GM12878 (cell line): ENCODE data around the gene MBLAC2. TPM values are rescaled to one million over a fixed set of nuclear protein-coding genes. Genes with fewer than 3 reads are reported as not detected.

Source experiments
- ASH2L ChIP-seq: fragments of 300-600, 200-600 bp; sonication (generic); IDR thresholded peaks from 2 replicates; pipeline ENCODE4 v1.6.1; 2017; ENCODE audit warnings: low read depth, mild to moderate bottlenecking, borderline replicate concordance
- ATF7 ChIP-seq: fragments of 450-650 bp; IDR thresholded peaks from 2 replicates; pipeline ENCODE4 v1.6.1; 2016; ENCODE audit warnings: low read depth, mild to moderate bottlenecking
- CBX3 ChIP-seq: fragments of 200-600 bp; sonication (generic); IDR thresholded peaks from 2 replicates; pipeline ENCODE4 v1.6.1; 2016; ENCODE audit warnings: low read depth, borderline replicate concordance
- CREB1 ChIP-seq: IDR thresholded peaks from 2 replicates; pipeline ENCODE4 v1.6.1; 2012; ENCODE audit warnings: low read depth, mild to moderate bottlenecking, inconsistent platforms
- EGR1 ChIP-seq, 2 experiments: IDR thresholded peaks; 1 replicate in 1 of 2; 2 replicates in 1 of 2; pipeline ENCODE4 v1.6.1; 2011 to 2012; ENCODE audit warnings: low read depth in 2 of 2, low read length in 2 of 2, borderline replicate concordance in 1 of 2, mild to moderate bottlenecking in 1 of 2, moderate library complexity in 1 of 2
- ETV6 ChIP-seq, 2 experiments: fragments of 450-650 bp in 1 of 2; IDR thresholded peaks in 1 of 2; conservative IDR thresholded peaks in 1 of 2; 2 replicates each; pipeline ENCODE4 v1.6.1; 2014; ENCODE audit warnings: antibody characterized with exemption in 1 of 2, borderline replicate concordance in 1 of 2, low read depth in 1 of 2, mild to moderate bottlenecking in 1 of 2, moderate library complexity in 1 of 2
- EZH2 ChIP-seq: IDR thresholded peaks from 2 replicates; pipeline ENCODE4 v1.6.1; 2012; ENCODE audit warnings: low read depth, mild to moderate bottlenecking, control low read depth, inconsistent platforms, low read length, borderline replicate concordance; ENCODE audit not compliant: control insufficient read depth
- GABPA ChIP-seq: IDR thresholded peaks from 2 replicates; pipeline ENCODE4 v1.6.1; 2014; ENCODE audit warnings: antibody characterized with exemption, low read depth, mild to moderate bottlenecking, inconsistent platforms
- GATAD2B ChIP-seq: fragments of 450-650 bp; conservative IDR thresholded peaks from 2 replicates; pipeline ENCODE4 v1.6.1; 2017; ENCODE audit warnings: low read depth, mild to moderate bottlenecking, moderate library complexity
- JUNB ChIP-seq: IDR thresholded peaks from 2 replicates; pipeline ENCODE4 v1.6.1; 2016; ENCODE audit warnings: antibody characterized with exemption, mild to moderate bottlenecking
- LARP7 ChIP-seq: fragments of 450-650 bp; IDR thresholded peaks from 2 replicates; pipeline ENCODE4 v1.6.1; 2017; ENCODE audit warnings: mild to moderate bottlenecking
- MTA3 ChIP-seq: IDR thresholded peaks from 2 replicates; pipeline ENCODE4 v1.6.1; 2012; ENCODE audit warnings: low read length, inconsistent platforms, borderline replicate concordance
- NBN ChIP-seq: fragments of 450-650 bp; IDR thresholded peaks from 2 replicates; pipeline ENCODE4 v1.6.1; 2016
- NFIC ChIP-seq: IDR thresholded peaks from 2 replicates; pipeline ENCODE4 v1.6.1; 2012; ENCODE audit warnings: low read depth, mild to moderate bottlenecking, inconsistent platforms, low read length, moderate library complexity
- NFYB ChIP-seq: IDR thresholded peaks from 2 replicates; pipeline ENCODE4 v1.6.1; 2011; ENCODE audit warnings: low read depth, mild to moderate bottlenecking, low read length, improper control_type of control experiment, moderate library complexity; ENCODE audit not compliant: insufficient read depth
- NR2C2 ChIP-seq: IDR thresholded peaks from 2 replicates; pipeline ENCODE4 v1.6.1; 2011; ENCODE audit warnings: borderline replicate concordance, low read depth; ENCODE audit not compliant: control insufficient read depth, insufficient read length
- RAD21 ChIP-seq: IDR thresholded peaks from 2 replicates; pipeline ENCODE4 v1.6.1; 2011; ENCODE audit warnings: mild to moderate bottlenecking, low read depth, low read length, moderate library complexity; ENCODE audit not compliant: insufficient read depth
- RB1 ChIP-seq: fragments of 450-650 bp; formaldehyde crosslinking; IDR thresholded peaks from 2 replicates; pipeline ENCODE4 v1.6.1; 2017; ENCODE audit warnings: mild to moderate bottlenecking, borderline replicate concordance
- RUNX3 ChIP-seq: IDR thresholded peaks from 2 replicates; pipeline ENCODE4 v1.6.1; 2012; ENCODE audit warnings: low read length, inconsistent platforms
- SREBF1 ChIP-seq: IDR thresholded peaks from 2 replicates; pipeline ENCODE4 v1.6.1; 2012; ENCODE audit warnings: mild to moderate bottlenecking, low read length
- SRF ChIP-seq, 2 experiments: IDR thresholded peaks; 2 replicates each; pipeline ENCODE4 v1.6.1; 2011; ENCODE audit warnings: low read depth in 2 of 2, low read length in 2 of 2, mild to moderate bottlenecking in 1 of 2, moderate library complexity in 1 of 2
- STAT3 ChIP-seq: IDR thresholded peaks from 2 replicates; pipeline ENCODE4 v1.6.1; 2011; ENCODE audit warnings: low read depth, low read length, improper control_type of control experiment
- ZNF207 ChIP-seq: fragments of 450-650 bp; IDR thresholded peaks from 2 replicates; pipeline ENCODE4 v1.6.1; 2014; ENCODE audit warnings: antibody characterized with exemption, mild to moderate bottlenecking, borderline replicate concordance
- polyA plus RNA-seq, 11 experiments: library from polyadenylated mRNA; depleted of rRNA in 4 of 11; unstranded in 6 of 11; stranded (reverse) in 5 of 11; fragments of >200 nt; fragmentation: Nextera tagmentation in 4 of 11; fragmentation: Illumina TruSeq in 1 of 11; extraction: Ambion mirVana in 4 of 11; extraction: Trizol in 1 of 11; gene quantifications; 1 replicate in 1 of 11; 2 replicates in 10 of 11; pipeline versions ENCODE4 v1.2.1 to v1.2.3, GENCODE V29; 2011 to 2016; ENCODE audit warnings: inconsistent platforms in 2 of 11, missing spikeins in 2 of 11, low read depth in 1 of 11
- total RNA-seq, 4 experiments: library from RNA; depleted of rRNA in 3 of 4; stranded (reverse); fragments of >200 nt in 3 of 4; fragmentation: Illumina TruSeq in 1 of 4; extraction: Trizol in 1 of 4; gene quantifications; 2 replicates each; pipeline versions ENCODE4 v1.2.1 to v1.2.3, GENCODE V29; 2013 to 2021
- TF ChIP-seq, protein P1 (sequence below): IDR thresholded peaks from 2 replicates; pipeline ENCODE4 v1.6.1; 2012; ENCODE audit warnings: improper control_type of control experiment, low read depth, low read length; ENCODE audit not compliant: insufficient replicate concordance
- TF ChIP-seq, protein P2 (sequence below): IDR thresholded peaks from 2 replicates; pipeline ENCODE4 v1.6.1; 2011; ENCODE audit warnings: mild to moderate bottlenecking, low read depth, low read length, moderate library complexity; ENCODE audit not compliant: insufficient replicate concordance

The MBLAC2 gene
- total and polyA plus RNA-seq, 10 of the 15 experiments (the other 5 are each of a cell fraction or from before 2014, with no cell fraction given) = 2.0 to 10.5 (median 7.1) TPM

DNA sequence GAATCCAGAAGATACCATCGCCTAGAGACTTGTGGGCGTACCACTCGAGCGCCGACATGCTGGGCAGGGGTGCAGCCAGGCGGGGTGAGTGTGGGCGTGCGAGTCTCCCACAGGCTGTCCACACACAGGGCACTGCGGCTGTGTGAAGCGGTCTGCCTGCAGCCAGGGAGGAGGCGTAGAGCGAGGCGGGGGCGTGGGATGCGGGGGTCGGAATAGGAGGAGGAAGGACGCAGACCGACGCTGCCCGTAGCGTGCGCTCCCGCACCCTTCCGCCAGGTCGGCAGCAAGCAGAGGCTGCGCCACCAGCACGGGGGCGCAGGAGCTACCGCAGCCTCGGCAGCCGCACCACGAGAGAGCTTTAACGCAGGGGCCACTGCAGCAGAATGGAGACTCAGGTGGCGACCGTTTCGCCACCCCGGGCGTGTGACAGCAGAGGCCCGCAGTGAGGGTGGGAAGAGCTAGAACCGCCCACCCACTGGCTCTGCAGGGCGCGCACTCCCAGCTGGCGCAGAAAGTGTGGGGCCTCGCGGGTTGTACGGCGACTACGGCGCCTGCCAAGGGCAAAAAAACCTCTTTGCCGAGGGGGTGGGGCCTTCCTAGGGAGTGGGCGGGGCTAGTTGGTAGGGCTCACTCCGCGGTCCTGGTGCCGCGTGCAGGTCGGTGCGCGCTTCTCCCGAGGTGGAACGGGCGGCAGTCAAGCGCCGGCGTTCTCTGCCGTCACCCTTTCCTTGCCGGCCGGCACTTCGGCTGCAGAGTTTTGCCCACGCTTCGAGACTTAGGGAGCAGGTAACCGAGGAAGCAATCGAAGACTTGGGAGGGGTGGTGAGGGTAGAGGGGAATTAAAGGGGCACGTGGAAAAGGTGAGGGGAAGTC is at the start of gene MBLAC2, which contains the start of gene POLR3G (continued):
- TF ChIP-seq STAT3 = no peak
- peak; percentile 96 for TF ChIP-seq LARP7
- TF ChIP-seq EGR1 (IDR thresholded peaks at IDR 0.05; ENCODE audit: borderline replicate concordance in 1 of 2, low read depth in 2 of 2, low read length in 2 of 2) = peak in 1 of 2 experiments; percentile 99; a peak in 2 of 3 replicates
- peak; percentile 60; the same call in 1 of the 2 replicates for TF ChIP-seq ZNF207
- TF ChIP-seq SREBF1 = no peak
- TF ChIP-seq NBN = peak; percentile 95
- TF ChIP-seq, protein P1, sequence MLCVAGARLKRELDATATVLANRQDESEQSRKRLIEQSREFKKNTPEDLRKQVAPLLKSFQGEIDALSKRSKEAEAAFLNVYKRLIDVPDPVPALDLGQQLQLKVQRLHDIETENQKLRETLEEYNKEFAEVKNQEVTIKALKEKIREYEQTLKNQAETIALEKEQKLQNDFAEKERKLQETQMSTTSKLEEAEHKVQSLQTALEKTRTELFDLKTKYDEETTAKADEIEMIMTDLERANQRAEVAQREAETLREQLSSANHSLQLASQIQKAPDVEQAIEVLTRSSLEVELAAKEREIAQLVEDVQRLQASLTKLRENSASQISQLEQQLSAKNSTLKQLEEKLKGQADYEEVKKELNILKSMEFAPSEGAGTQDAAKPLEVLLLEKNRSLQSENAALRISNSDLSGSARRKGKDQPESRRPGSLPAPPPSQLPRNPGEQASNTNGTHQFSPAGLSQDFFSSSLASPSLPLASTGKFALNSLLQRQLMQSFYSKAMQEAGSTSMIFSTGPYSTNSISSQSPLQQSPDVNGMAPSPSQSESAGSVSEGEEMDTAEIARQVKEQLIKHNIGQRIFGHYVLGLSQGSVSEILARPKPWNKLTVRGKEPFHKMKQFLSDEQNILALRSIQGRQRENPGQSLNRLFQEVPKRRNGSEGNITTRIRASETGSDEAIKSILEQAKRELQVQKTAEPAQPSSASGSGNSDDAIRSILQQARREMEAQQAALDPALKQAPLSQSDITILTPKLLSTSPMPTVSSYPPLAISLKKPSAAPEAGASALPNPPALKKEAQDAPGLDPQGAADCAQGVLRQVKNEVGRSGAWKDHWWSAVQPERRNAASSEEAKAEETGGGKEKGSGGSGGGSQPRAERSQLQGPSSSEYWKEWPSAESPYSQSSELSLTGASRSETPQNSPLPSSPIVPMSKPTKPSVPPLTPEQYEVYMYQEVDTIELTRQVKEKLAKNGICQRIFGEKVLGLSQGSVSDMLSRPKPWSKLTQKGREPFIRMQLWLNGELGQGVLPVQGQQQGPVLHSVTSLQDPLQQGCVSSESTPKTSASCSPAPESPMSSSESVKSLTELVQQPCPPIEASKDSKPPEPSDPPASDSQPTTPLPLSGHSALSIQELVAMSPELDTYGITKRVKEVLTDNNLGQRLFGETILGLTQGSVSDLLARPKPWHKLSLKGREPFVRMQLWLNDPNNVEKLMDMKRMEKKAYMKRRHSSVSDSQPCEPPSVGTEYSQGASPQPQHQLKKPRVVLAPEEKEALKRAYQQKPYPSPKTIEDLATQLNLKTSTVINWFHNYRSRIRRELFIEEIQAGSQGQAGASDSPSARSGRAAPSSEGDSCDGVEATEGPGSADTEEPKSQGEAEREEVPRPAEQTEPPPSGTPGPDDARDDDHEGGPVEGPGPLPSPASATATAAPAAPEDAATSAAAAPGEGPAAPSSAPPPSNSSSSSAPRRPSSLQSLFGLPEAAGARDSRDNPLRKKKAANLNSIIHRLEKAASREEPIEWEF = no peak
- no peak for TF ChIP-seq NR2C2
- TF ChIP-seq ETV6 (conservative IDR thresholded peaks at IDR 0.05 in 1 of 2, IDR thresholded peaks at IDR 0.05 in 1 of 2; ENCODE audit: borderline replicate concordance in 1 of 2, low read depth in 1 of 2) = no peak
- TF ChIP-seq GABPA = no peak
- TF ChIP-seq ATF7 = peak; percentile 58
- TF ChIP-seq RUNX3 = peak; percentile 69
- TF ChIP-seq JUNB = peak; percentile 10; the same call in 1 of the 2 replicates
- TF ChIP-seq GATAD2B = peak; percentile 92
- TF ChIP-seq CBX3 = no peak
- TF ChIP-seq EZH2 = no peak
- TF ChIP-seq, protein P2, sequence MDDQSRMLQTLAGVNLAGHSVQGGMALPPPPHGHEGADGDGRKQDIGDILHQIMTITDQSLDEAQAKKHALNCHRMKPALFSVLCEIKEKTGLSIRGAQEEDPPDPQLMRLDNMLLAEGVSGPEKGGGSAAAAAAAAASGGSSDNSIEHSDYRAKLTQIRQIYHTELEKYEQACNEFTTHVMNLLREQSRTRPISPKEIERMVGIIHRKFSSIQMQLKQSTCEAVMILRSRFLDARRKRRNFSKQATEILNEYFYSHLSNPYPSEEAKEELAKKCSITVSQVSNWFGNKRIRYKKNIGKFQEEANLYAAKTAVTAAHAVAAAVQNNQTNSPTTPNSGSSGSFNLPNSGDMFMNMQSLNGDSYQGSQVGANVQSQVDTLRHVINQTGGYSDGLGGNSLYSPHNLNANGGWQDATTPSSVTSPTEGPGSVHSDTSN = peak; percentile 31
- TF ChIP-seq RAD21 = no peak
- TF ChIP-seq ASH2L = peak; percentile 79; the same call in 1 of the 2 replicates
- peak; percentile 76 for TF ChIP-seq CREB1
- no peak; the same call in 1 of the 2 replicates for TF ChIP-seq RB1
- no peak for TF ChIP-seq NFYB
- no peak for TF ChIP-seq NFIC
- TF ChIP-seq SRF (IDR thresholded peaks at IDR 0.05; ENCODE audit: low read depth in 2 of 2, low read length in 2 of 2) = no peak
- no peak; the same call in 1 of the 2 replicates for TF ChIP-seq MTA3
